GM15510 (cell line): ENCODE measurements around the gene JARID2.

Experiments used
- POLR2A ChIP-seq: IDR thresholded peaks from 3 replicates; pipeline ENCODE4 v1.6.1; 2011; ENCODE audit warnings: borderline replicate concordance; ENCODE audit not compliant: insufficient read length; ENCODE audit errors: extremely low read depth

Gene JARID2

GRCh38 chr6:15409301-15410125 lies 163.6 kb downstream of the JARID2 start:
- TF ChIP-seq POLR2A, result no peak

DNA sequence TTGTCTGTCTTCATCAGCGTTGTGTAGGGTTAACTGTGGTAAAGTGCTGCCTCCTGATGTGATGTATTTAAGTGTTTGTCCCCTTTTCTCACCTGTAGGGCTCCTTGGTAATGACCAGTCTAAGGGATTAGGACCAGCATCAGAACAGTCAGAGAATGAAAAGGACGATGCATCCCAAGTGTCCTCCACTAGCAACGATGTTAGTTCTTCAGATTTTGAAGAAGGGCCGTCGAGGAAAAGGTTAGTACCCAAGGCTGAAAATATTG lies 164.2 kb downstream of the JARID2 start:
- TF ChIP-seq POLR2A, result no peak

- no peak for TF ChIP-seq POLR2A
These were observed 164.9 kb downstream of the JARID2 start for GRCh38 chr6:15410752-15411151.

GRCh38 chr6:15411766-15412165 lies 165.9 kb downstream of the JARID2 start:
- no peak for TF ChIP-seq POLR2A

DNA sequence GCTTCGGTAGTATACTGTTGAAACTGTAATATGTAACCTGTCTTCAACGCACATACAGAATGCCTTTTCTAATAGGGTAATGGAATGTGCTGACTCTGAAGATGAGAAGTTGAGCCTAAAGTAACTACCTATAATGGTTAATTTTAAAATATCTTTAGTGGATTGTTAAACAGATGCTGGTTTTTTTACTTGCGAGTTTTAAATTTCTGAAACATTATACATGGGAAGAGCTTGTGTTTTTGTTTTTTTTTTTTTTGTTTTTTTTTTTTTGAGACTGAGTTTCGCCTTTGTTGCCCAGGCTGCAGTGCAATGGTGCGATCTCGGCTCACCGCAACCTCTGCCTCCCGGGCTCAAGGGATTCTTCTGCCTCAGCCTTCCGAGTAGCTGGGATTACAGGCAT lies 166.9 kb downstream of the JARID2 start:
- TF ChIP-seq POLR2A, result no peak

DNA sequence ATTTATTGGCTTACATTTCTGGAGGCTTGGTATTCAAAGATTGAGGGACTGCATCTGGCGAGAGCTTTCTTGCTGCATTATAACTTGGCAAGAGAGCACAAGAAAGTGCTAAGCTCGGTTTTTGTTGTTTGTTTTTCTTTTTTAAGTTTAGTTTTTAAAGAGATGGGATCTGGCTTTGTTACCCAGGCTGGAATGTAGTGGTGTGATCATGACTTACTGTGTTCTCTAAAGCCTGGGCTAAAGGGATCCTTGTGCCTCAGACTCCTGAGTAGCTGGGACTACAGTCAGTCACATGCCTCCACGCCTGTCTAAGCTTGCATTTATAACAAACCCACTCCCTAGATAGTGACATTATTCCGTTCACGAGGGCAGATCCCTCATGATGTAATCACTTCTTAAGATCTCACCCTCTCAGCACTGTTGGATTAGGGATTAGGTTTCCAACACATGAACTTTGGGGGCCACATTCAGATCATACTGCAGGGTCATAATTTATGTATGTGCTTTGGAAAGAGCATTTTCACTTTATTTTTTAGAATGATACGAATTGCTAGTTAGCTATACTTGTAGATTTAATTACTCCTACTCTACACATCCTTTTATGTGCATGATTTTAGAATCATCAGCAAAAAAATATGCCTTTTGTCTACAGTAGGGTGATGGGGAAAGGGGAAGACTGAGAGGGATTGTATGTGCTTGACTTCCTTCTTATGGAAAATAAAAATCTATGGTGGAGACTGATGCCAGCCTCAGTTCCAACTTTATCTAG lies 167.8 kb downstream of the JARID2 start:
- no peak for TF ChIP-seq POLR2A

GRCh38 chr6:15414235-15414612 lies 168.4 kb downstream of the JARID2 start:
- TF ChIP-seq POLR2A, result no peak

- TF ChIP-seq POLR2A, result no peak
These were observed 171.2 kb downstream of the JARID2 start for GRCh38 chr6:15416932-15417509.

DNA sequence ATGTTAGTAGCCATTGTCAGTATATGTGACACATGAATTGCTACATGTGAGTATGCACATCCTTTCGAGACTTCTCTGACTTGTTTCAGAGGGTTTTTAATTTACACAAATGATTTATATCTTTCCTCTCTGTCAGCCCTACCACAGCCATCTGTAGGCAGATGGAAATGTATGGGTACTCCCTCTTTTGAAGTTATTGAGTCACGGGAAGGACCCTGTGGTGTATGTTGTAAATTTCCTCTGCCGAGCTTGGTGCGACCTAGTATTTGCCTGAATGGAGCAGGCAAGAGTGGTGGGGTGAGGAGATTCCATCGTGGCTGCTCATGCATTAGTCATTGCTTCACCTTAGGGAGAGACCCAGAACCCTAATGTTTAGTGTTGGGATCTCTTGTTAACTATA lies 171.9 kb downstream of the JARID2 start:
- TF ChIP-seq POLR2A, result no peak

GRCh38 chr6:15419493-15419892 lies 173.6 kb downstream of the JARID2 start:
- TF ChIP-seq POLR2A, result no peak

- no peak for TF ChIP-seq POLR2A
These were observed 175.1 kb downstream of the JARID2 start for GRCh38 chr6:15420959-15421438.

DNA sequence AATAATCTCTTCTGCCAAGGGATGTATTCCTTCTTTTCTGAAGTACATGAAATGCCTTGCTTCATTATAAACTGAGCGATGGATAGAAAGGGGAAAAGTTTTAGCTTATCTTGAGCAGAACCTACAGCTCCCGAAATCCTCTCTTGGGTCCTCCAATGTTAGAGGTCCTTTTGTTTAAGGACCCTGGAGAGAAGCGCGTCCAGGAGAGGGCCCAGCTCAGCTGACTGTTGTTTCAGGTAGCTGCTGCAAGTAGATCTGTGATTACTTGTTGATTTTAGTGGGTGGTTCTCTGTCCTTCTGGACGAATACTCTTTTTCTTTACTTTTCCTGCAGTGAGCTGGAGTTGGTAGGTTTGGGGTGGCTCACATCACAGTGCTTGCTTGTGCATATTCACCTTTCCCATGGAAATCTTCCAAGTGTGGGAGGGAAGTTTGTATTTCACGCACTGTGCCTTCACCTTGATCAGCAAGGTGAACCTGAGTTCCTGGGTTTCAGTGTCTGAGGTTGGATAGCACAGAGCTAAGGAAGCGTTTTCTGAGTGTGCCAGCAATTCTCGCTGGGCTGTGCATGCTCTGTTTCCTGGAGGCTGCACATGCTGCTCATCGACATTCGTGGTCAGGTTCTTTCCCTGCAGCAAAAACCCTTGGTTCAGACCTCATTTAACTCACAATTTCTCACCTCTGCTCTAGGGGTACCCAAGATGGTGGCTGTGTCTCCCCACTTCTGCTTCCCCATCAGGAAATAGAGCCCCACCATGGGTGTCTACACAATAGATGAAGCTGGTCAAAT lies 176.3 kb downstream of the JARID2 start:
- TF ChIP-seq POLR2A, result no peak

- no peak for TF ChIP-seq POLR2A
These were observed 177.6 kb downstream of the JARID2 start for GRCh38 chr6:15423286-15423993.

DNA sequence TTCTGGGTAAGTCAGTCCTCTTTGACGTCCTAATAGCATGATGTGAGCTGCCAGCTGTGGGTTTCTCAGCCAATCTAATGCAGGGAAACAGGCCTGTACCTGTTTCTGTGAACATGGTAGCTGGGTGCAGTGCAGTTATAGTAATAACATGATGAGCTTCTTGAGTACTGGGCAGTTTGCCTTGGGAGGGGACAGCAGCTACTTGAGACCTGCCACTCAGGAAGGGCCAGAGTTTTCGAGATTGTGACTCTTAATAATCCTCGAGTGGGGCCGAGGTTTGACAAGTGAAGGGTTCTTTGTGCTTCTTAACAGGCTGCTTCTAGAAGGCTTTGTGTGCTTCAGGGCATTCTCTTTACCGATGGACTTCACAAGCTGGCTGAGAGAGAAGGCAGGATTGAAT lies 180.1 kb downstream of the JARID2 start:
- TF ChIP-seq POLR2A, result no peak
